Neutrophil (primary cell): ENCODE data around the gene PBX3.
A peak's percentile ranks its signal among the peaks of the same experiment; 100 is the strongest.

ENCODE experiments used
- H3K27ac ChIP-seq: fragments of 200-600 bp; sonication (generic); 2 replicates; pipeline ENCODE4 v1.5.1; 2016; ENCODE audit warnings: mild to moderate bottlenecking, moderate library complexity
- H3K27me3 ChIP-seq: fragments of 200-600 bp; sonication (generic); 2 replicates; pipeline ENCODE4 v1.6.0; 2016; ENCODE audit warnings: mild to moderate bottlenecking
- H3K36me3 ChIP-seq: fragments of 200-600 bp; sonication (generic); 2 replicates; pipeline ENCODE4 v1.5.1; 2017
- H3K4me1 ChIP-seq, 2 experiments: fragments of 200-600 bp in 1 of 2; sonication (generic) in 1 of 2; 1 replicate in 1 of 2; 2 replicates in 1 of 2; pipeline versions ENCODE4 v1.5.1 to v1.6.1; 2013 to 2016; ENCODE audit warnings: low read depth in 1 of 2, low read length in 1 of 2, mild to moderate bottlenecking in 1 of 2, moderate library complexity in 1 of 2; ENCODE audit not compliant: control insufficient read depth in 1 of 2, insufficient read depth in 1 of 2
- H3K4me3 ChIP-seq, 2 experiments: fragments of 200-600 bp in 1 of 2; sonication (generic) in 1 of 2; 1 replicate in 1 of 2; 2 replicates in 1 of 2; pipeline ENCODE4 v1.5.1; 2013 to 2016; ENCODE audit warnings: low read depth in 1 of 2, low read length in 1 of 2, mild to moderate bottlenecking in 1 of 2, moderate library complexity in 1 of 2
- H3K9me3 ChIP-seq: fragments of 200-600 bp; sonication (generic); 2 replicates; pipeline ENCODE4 v1.5.1; 2016
- TF ChIP-seq, protein P1 (sequence below): fragments of 200-600 bp; sonication (generic); IDR thresholded peaks from 2 replicates; pipeline ENCODE4 v1.5.1; 2016; ENCODE audit warnings: antibody characterized with exemption

Gene PBX3

GRCh38 chr9:125902831-125903512 is 155.8 kb downstream of the PBX3 start:
- no peaks in the 10 kb centered on the region for H3K36me3 ChIP-seq
- no peaks in the 10 kb centered on the region for H3K9me3 ChIP-seq
- H3K27me3 ChIP-seq, result no peaks in the 10 kb centered on the region
- peaks cover 0 to 11% of the 10 kb centered on the region in 2 experiments for H3K4me1 ChIP-seq
- H3K4me3 ChIP-seq, result no peak overlapping the region
- H3K27ac ChIP-seq, result no peak overlapping the region
- TF ChIP-seq, protein P1, sequence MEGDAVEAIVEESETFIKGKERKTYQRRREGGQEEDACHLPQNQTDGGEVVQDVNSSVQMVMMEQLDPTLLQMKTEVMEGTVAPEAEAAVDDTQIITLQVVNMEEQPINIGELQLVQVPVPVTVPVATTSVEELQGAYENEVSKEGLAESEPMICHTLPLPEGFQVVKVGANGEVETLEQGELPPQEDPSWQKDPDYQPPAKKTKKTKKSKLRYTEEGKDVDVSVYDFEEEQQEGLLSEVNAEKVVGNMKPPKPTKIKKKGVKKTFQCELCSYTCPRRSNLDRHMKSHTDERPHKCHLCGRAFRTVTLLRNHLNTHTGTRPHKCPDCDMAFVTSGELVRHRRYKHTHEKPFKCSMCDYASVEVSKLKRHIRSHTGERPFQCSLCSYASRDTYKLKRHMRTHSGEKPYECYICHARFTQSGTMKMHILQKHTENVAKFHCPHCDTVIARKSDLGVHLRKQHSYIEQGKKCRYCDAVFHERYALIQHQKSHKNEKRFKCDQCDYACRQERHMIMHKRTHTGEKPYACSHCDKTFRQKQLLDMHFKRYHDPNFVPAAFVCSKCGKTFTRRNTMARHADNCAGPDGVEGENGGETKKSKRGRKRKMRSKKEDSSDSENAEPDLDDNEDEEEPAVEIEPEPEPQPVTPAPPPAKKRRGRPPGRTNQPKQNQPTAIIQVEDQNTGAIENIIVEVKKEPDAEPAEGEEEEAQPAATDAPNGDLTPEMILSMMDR, result no peak

DNA sequence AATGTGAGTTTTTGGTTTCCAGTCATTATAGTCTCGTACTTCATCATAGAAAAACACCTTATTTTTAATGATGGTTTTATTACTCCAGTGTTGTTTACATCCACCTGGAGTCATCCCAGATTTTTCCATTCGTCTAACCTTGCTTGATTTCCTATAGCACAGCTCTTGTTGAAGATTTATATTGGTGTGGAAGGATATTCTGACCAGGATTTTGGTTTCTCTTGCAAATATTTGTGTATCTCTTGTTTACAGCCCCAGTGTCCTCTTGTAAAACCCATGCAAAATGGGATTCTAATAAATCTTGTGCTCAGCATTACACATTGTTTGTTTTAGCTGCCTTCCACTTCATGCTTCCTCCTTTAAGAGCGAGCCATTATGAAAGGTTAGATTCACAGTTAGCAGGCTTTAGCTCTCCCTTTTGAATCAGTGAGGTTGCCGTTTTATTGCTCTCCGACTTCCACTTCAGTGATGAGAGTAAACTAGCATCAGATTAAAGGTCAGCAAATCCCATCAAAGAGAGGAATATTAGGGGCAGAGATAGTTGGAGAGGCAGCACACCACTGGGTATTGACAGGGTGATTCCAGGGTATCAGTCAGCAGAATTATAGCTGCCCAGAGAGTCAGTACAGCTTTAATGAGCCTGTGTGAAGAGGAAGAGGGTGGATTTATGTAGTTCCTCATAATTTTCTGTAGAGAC is 157.1 kb downstream of the PBX3 start:
- H3K4me3 ChIP-seq, result no peak overlapping the region
- peak overlapping the region; percentile 57 for H3K27ac ChIP-seq
- H3K36me3 ChIP-seq, result no peaks in the 10 kb centered on the region
- H3K9me3 ChIP-seq, result no peaks in the 10 kb centered on the region
- H3K4me1 ChIP-seq, result peaks cover 0 to 11% of the 10 kb centered on the region in 2 experiments
- TF ChIP-seq, protein P1, result no peak
- H3K27me3 ChIP-seq, result no peaks in the 10 kb centered on the region

- TF ChIP-seq, protein P1, result no peak
- H3K9me3 ChIP-seq, result no peaks in the 10 kb centered on the region
- H3K4me1 ChIP-seq, result peaks cover 0 to 11% of the 10 kb centered on the region in 2 experiments
- no peak overlapping the region for H3K4me3 ChIP-seq
- no peaks in the 10 kb centered on the region for H3K36me3 ChIP-seq
- H3K27me3 ChIP-seq, result no peaks in the 10 kb centered on the region
- no peak overlapping the region for H3K27ac ChIP-seq
These were observed 159.0 kb downstream of the PBX3 start for GRCh38 chr9:125906144-125906543.

DNA sequence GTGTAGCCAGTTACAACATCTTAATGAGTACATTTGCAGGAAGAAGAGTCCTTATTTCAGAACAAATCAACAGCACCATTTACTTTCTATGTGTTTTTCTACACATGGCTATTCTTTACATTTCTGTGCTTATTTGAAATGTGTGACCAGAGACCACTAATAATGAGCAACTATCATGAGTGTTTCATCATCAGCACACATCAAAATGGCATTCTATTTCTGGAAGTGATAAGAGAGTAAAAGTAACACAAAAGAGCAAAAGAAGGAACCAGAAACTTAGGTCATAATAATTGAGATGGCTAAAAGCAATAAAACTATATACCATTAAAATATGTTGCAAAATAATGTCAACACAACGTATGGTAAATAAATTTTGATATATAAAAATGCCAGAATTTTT is 159.7 kb downstream of the PBX3 start:
- TF ChIP-seq, protein P1, result no peak
- H3K36me3 ChIP-seq, result no peaks in the 10 kb centered on the region
- no peak overlapping the region for H3K4me3 ChIP-seq
- no peaks in the 10 kb centered on the region for H3K27me3 ChIP-seq
- no peak overlapping the region for H3K27ac ChIP-seq
- no peaks in the 10 kb centered on the region for H3K9me3 ChIP-seq
- H3K4me1 ChIP-seq, result peaks cover 0 to 11% of the 10 kb centered on the region in 2 experiments

- no peaks in the 10 kb centered on the region for H3K36me3 ChIP-seq
- TF ChIP-seq, protein P1, result no peak
- no peaks in the 10 kb centered on the region for H3K27me3 ChIP-seq
- H3K4me1 ChIP-seq, result peaks cover 0 to 11% of the 10 kb centered on the region in 2 experiments
- no peaks in the 10 kb centered on the region for H3K9me3 ChIP-seq
- no peak overlapping the region for H3K4me3 ChIP-seq
- no peak overlapping the region for H3K27ac ChIP-seq
These were observed 161.0 kb downstream of the PBX3 start for GRCh38 chr9:125908136-125908535.
